ENCODE results near the gene SMG6. TPM values are rescaled to one million over a fixed set of nuclear protein-coding genes. Genes with fewer than 3 reads are reported as not detected.

The SMG6 gene
- total and polyA plus RNA-seq, 2 of the 4 experiments (the other 2 are of a cell fraction) = 16.3 to 30.3 TPM

DNA sequence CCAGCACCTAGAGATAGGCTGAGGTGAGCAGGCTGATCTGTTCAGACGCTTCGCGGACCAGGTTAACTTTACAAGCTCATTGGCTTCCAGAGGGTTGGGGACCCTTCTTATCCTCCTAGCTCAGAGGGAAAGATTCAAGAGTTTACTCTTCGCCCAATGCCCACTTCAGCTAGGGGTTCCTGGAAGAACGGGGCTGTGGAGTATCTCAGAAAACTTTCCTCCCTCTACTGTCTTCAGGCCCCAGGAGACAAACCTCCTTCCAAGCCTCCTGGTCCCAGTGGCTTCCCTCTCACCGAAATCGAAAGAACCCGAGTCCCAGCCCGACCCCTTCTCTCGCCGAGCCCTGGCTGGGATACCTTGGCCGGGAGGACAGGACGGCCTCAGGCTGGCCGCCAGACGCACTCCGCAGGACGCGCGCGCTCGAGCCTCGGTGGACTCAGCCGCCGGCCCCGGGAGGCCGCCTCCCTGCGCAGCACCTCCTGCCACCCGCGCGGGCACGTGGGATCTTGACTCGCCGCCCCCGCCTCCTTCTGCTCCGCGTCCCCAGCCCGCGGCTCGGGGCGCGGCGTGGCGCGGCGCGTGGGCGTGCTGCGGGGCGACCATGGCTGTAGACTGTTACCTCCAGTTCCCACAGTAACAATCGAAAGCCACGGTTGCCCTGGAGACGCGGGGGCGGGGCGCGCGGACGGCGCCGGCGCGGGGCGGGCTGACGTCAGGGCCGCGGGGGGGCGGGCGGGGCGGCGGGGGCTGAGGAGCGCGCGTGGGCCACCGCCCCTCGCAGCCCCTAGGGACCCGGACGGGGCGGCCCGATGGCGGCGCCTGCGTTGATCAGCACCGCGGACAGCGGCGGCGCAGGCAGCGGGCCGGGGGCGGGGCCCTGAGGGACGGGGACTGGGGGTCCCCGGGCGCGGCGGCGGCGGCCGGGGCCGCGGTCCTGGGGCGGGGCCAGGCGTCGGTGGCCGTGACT is 254.0 kb downstream of the SMG6 start (continued):
- TF ChIP-seq, protein P1, sequence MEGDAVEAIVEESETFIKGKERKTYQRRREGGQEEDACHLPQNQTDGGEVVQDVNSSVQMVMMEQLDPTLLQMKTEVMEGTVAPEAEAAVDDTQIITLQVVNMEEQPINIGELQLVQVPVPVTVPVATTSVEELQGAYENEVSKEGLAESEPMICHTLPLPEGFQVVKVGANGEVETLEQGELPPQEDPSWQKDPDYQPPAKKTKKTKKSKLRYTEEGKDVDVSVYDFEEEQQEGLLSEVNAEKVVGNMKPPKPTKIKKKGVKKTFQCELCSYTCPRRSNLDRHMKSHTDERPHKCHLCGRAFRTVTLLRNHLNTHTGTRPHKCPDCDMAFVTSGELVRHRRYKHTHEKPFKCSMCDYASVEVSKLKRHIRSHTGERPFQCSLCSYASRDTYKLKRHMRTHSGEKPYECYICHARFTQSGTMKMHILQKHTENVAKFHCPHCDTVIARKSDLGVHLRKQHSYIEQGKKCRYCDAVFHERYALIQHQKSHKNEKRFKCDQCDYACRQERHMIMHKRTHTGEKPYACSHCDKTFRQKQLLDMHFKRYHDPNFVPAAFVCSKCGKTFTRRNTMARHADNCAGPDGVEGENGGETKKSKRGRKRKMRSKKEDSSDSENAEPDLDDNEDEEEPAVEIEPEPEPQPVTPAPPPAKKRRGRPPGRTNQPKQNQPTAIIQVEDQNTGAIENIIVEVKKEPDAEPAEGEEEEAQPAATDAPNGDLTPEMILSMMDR (conservative IDR thresholded peaks at IDR 0.05; ENCODE audit: low read depth, low read length) = no peak
- peak; percentile 66; the same call in 1 of the 2 replicates for TF ChIP-seq CHD1 (IDR thresholded peaks at IDR 0.05; ENCODE audit: low read depth, low read length)
- peak; percentile 80; the same call in 1 of the 2 replicates for TF ChIP-seq MAZ (IDR thresholded peaks at IDR 0.05; ENCODE audit: borderline replicate concordance, low read depth, low read length)
- no peak for TF ChIP-seq BHLHE40 (IDR thresholded peaks at IDR 0.05; ENCODE audit: low read depth, low read length)
